ENCODE results near the gene ATRN. TPM values are rescaled to one million over a fixed set of nuclear protein-coding genes. Genes with fewer than 3 reads are reported as not detected.

Gene ATRN
- total and polyA plus RNA-seq, 2 donors (not counting 1 experiment from before 2014, with no cell fraction given): 5.8 to 19.5 TPM

GRCh38 chr20:3632311-3633004 is 161.6 kb downstream of the ATRN start:
- no peaks in the 10 kb centered on the region for H3K27me3 Mint-ChIP-seq
- DNase-seq (no peak), ATAC-seq (ENCODE audit: low read depth) (no peak)
- Histone ChIP-seq H3K4me3 (ENCODE audit: control extremely low read depth in 1 of 5, extremely low read depth in 1 of 5, insufficient read depth in 1 of 5, low read depth in 2 of 5, low read length in 4 of 5) (no peak overlapping the region), H3K27me3 (replicated peaks in 1 of 4; ENCODE audit: control extremely low read depth in 1 of 4, control insufficient read depth in 3 of 4, insufficient read depth in 4 of 4, low read length in 3 of 4) (no peaks in the 10 kb centered on the region), H4K20me1 (ENCODE audit: control insufficient read depth, insufficient read depth, low read length, poor library complexity, severe bottlenecking) (no peaks in the 10 kb centered on the region), H2AFZ (ENCODE audit: insufficient read depth, low read depth, low read length, poor library complexity, severe bottlenecking) (no peak overlapping the region), H3K36me3 (replicated peaks in 1 of 2; ENCODE audit: control extremely low read depth in 1 of 2, control insufficient read depth in 1 of 2, extremely low read depth in 1 of 2, insufficient read depth in 2 of 2, low read length in 1 of 2) (peaks cover 0 to 4% of the 10 kb centered on the region in 2 experiments), H3K27ac (ENCODE audit: low read length in 2 of 2) (no peak overlapping the region), H3K4me1 (ENCODE audit: control insufficient read depth in 2 of 2, insufficient read depth in 2 of 2, low read length in 2 of 2) (no peaks in the 10 kb centered on the region), H3K4me2 (replicated peaks; ENCODE audit: low read depth, low read length, poor library complexity, severe bottlenecking) (no peak overlapping the region), H3K9me3 (ENCODE audit: control extremely low read depth in 1 of 3, control insufficient read depth in 2 of 3, insufficient read depth in 1 of 3, low read length in 2 of 3) (no peaks in the 10 kb centered on the region), H3K79me2 (ENCODE audit: control insufficient read depth, insufficient read depth, low read length) (no peaks in the 10 kb centered on the region), H3K9ac (ENCODE audit: low read length) (no peak overlapping the region)
- TF ChIP-seq EZH2 (IDR thresholded peaks at IDR 0.05; ENCODE audit: borderline replicate concordance, insufficient read depth, low read depth, low read length, poor library complexity, severe bottlenecking) (no peak), CTCF (IDR thresholded peaks at IDR 0.05) (no peak)
- intact Hi-C loops (cut with micrococcal nuclease): no loop called here
- no peaks in the 10 kb centered on the region for H3K4me1 Mint-ChIP-seq
- H3K27ac Mint-ChIP-seq: no peak overlapping the region
- CTCF ChIA-PET: no interaction called here
- POLR2A ChIA-PET: no interaction called here
- WGBS (ENCODE audit: insufficient coverage): 100% methylated on average over 5 of the region's 7 CpGs
- no peaks in the 10 kb centered on the region for H3K9me3 Mint-ChIP-seq (ENCODE audit: insufficient read depth)
- H3K4me3 Mint-ChIP-seq: no peak overlapping the region

- CTCF ChIA-PET: no interaction called here
- ATAC-seq (ENCODE audit: low read depth) (no peak), DNase-seq (no peak)
- Histone ChIP-seq H3K4me3 (ENCODE audit: control extremely low read depth in 1 of 5, extremely low read depth in 1 of 5, insufficient read depth in 1 of 5, low read depth in 2 of 5, low read length in 4 of 5) (no peak overlapping the region), H3K9ac (ENCODE audit: low read length) (no peak overlapping the region), H3K4me2 (replicated peaks; ENCODE audit: low read depth, low read length, poor library complexity, severe bottlenecking) (no peak overlapping the region), H3K27me3 (replicated peaks in 1 of 4; ENCODE audit: control extremely low read depth in 1 of 4, control insufficient read depth in 3 of 4, insufficient read depth in 4 of 4, low read length in 3 of 4) (no peaks in the 10 kb centered on the region), H3K79me2 (ENCODE audit: control insufficient read depth, insufficient read depth, low read length) (no peaks in the 10 kb centered on the region), H3K4me1 (ENCODE audit: control insufficient read depth in 2 of 2, insufficient read depth in 2 of 2, low read length in 2 of 2) (no peaks in the 10 kb centered on the region), H3K27ac (ENCODE audit: low read length in 2 of 2) (no peak overlapping the region), H4K20me1 (ENCODE audit: control insufficient read depth, insufficient read depth, low read length, poor library complexity, severe bottlenecking) (no peaks in the 10 kb centered on the region), H3K9me3 (ENCODE audit: control extremely low read depth in 1 of 3, control insufficient read depth in 2 of 3, insufficient read depth in 1 of 3, low read length in 2 of 3) (no peaks in the 10 kb centered on the region), H3K36me3 (replicated peaks in 1 of 2; ENCODE audit: control extremely low read depth in 1 of 2, control insufficient read depth in 1 of 2, extremely low read depth in 1 of 2, insufficient read depth in 2 of 2, low read length in 1 of 2) (peaks cover 0 to 7% of the 10 kb centered on the region in 2 experiments), H2AFZ (ENCODE audit: insufficient read depth, low read depth, low read length, poor library complexity, severe bottlenecking) (no peak overlapping the region)
- no peaks in the 10 kb centered on the region for H3K9me3 Mint-ChIP-seq (ENCODE audit: insufficient read depth)
- no peaks in the 10 kb centered on the region for H3K27me3 Mint-ChIP-seq
- 60% methylated on average over 2 of the region's 6 CpGs for whole genome bisulfite sequencing (ENCODE audit: insufficient coverage)
- no peaks in the 10 kb centered on the region for H3K4me1 Mint-ChIP-seq
- POLR2A ChIA-PET: no interaction called here
- intact Hi-C loops (cut with micrococcal nuclease): no loop called here
- H3K27ac Mint-ChIP-seq: no peak overlapping the region
- no peak for TF ChIP-seq CTCF (IDR thresholded peaks at IDR 0.05)
- no peak for TF ChIP-seq EZH2 (IDR thresholded peaks at IDR 0.05; ENCODE audit: borderline replicate concordance, insufficient read depth, low read depth, low read length, poor library complexity, severe bottlenecking)
- no peak overlapping the region for H3K4me3 Mint-ChIP-seq
Measured at GRCh38 chr20:3633913-3634478, 163.2 kb downstream of the ATRN start.

Measured in B cell (primary cell).